HepG2 (cell line): ENCODE results near the gene MAPK9. TPM values are rescaled to one million over a fixed set of nuclear protein-coding genes. Genes with fewer than 3 reads are reported as not detected.

Source experiments
- ATAD3A ChIP-seq: sonication (generic); formaldehyde crosslinking; IDR thresholded peaks from 2 replicates; pipeline ENCODE4 v1.4.0; 2020; ENCODE audit warnings: missing genetic modification reagents
- CCDC6 ChIP-seq: sonication (generic); formaldehyde crosslinking; IDR thresholded peaks from 2 replicates; pipeline ENCODE4 v1.8.1; 2022; ENCODE audit warnings: mild to moderate bottlenecking, missing genetic modification reagents, moderate library complexity
- E2F2 ChIP-seq: sonication (generic); formaldehyde crosslinking; IDR thresholded peaks from 2 replicates; pipeline ENCODE4 v1.4.0; 2020; ENCODE audit warnings: missing genetic modification reagents, borderline replicate concordance
- ISX ChIP-seq: sonication (generic); formaldehyde crosslinking; conservative IDR thresholded peaks from 2 replicates; pipeline ENCODE4 v1.5.0; 2020; ENCODE audit warnings: missing genetic modification reagents
- MYPOP ChIP-seq: sonication (generic); formaldehyde crosslinking; IDR thresholded peaks from 2 replicates; pipeline ENCODE4 v1.8.1; 2023; ENCODE audit warnings: mild to moderate bottlenecking, moderate library complexity, missing genetic modification reagents
- NONO ChIP-seq, 2 experiments: fragments of 450-650 bp in 1 of 2; sonication (generic) in 1 of 2; formaldehyde crosslinking in 1 of 2; IDR thresholded peaks in 1 of 2; conservative IDR thresholded peaks in 1 of 2; 2 replicates each; pipeline versions ENCODE4 v1.6.1 to v1.8.0; 2017 to 2022; ENCODE audit warnings: mild to moderate bottlenecking in 1 of 2, missing genetic modification reagents in 1 of 2, moderate library complexity in 1 of 2
- NR2C2 ChIP-seq: sonication (generic); formaldehyde crosslinking; IDR thresholded peaks from 2 replicates; pipeline ENCODE4 v1.4.0; 2020; ENCODE audit warnings: missing genetic modification reagents, mild to moderate bottlenecking, moderate library complexity, borderline replicate concordance
- PATZ1 ChIP-seq: sonication (generic); formaldehyde crosslinking; IDR thresholded peaks from 2 replicates; pipeline ENCODE4 v1.4.0; 2020; ENCODE audit warnings: missing genetic modification reagents
- PCBP1 ChIP-seq: fragments of 200-400 bp; formaldehyde crosslinking; IDR thresholded peaks from 2 replicates; pipeline ENCODE4 v1.6.1; 2017; ENCODE audit warnings: mild to moderate bottlenecking, low read depth, low read length, borderline replicate concordance
- TAF1 ChIP-seq: sonication (generic); formaldehyde crosslinking; IDR thresholded peaks from 2 replicates; pipeline ENCODE4 v1.4.0; 2020; ENCODE audit warnings: missing genetic modification reagents
- THAP11 ChIP-seq: IDR thresholded peaks from 2 replicates; pipeline ENCODE4 v1.6.1; 2016; ENCODE audit warnings: missing biosample characterization, missing genetic modification reagents
- ZBTB21 ChIP-seq: sonication (generic); formaldehyde crosslinking; IDR thresholded peaks from 2 replicates; pipeline ENCODE4 v1.4.0; 2020; ENCODE audit warnings: missing genetic modification reagents
- ZFX ChIP-seq: sonication (generic); formaldehyde crosslinking; IDR thresholded peaks from 2 replicates; pipeline ENCODE4 v1.4.0; 2020; ENCODE audit warnings: mild to moderate bottlenecking, low read depth, missing genetic modification reagents, moderate library complexity
- ZMYM2 ChIP-seq: sonication (generic); formaldehyde crosslinking; IDR thresholded peaks from 2 replicates; pipeline ENCODE4 v1.8.0; 2022; ENCODE audit warnings: mild to moderate bottlenecking, missing genetic modification reagents
- ZNF546 ChIP-seq: sonication (generic); formaldehyde crosslinking; conservative IDR thresholded peaks from 2 replicates; pipeline ENCODE4 v1.8.1; 2023; ENCODE audit warnings: mild to moderate bottlenecking, missing genetic modification reagents
- ZNF564 ChIP-seq: sonication (generic); formaldehyde crosslinking; IDR thresholded peaks from 2 replicates; pipeline ENCODE4 v1.8.1; 2023; ENCODE audit warnings: mild to moderate bottlenecking, missing genetic modification reagents
- ZNF644 ChIP-seq: IDR thresholded peaks from 2 replicates; pipeline ENCODE4 v1.6.1; 2016; ENCODE audit warnings: low read depth
- ZNF749 ChIP-seq: sonication (generic); formaldehyde crosslinking; IDR thresholded peaks from 2 replicates; pipeline ENCODE4 v1.8.0; 2022; ENCODE audit warnings: mild to moderate bottlenecking, missing genetic modification reagents, moderate library complexity, borderline replicate concordance
- ZNF790 ChIP-seq: sonication (generic); formaldehyde crosslinking; IDR thresholded peaks from 2 replicates; pipeline ENCODE4 v1.8.0; 2022; ENCODE audit warnings: missing genetic modification reagents, mild to moderate bottlenecking, borderline replicate concordance
- ZSCAN21 ChIP-seq: sonication (generic); formaldehyde crosslinking; IDR thresholded peaks from 2 replicates; pipeline ENCODE4 v1.8.0; 2022; ENCODE audit warnings: mild to moderate bottlenecking, missing genetic modification reagents, moderate library complexity, borderline replicate concordance
- polyA plus RNA-seq, 8 experiments: library from polyadenylated mRNA; depleted of rRNA in 3 of 8; stranded (reverse) in 7 of 8; unstranded in 1 of 8; fragments of >200 nt; fragmentation: Illumina TruSeq in 4 of 8; extraction: Trizol in 4 of 8; gene quantifications; 2 replicates each; pipeline versions ENCODE4 v1.2.1 to v1.2.3, GENCODE V29; 2011 to 2016; ENCODE audit warnings: low read depth in 4 of 8, missing spikeins in 1 of 8, mixed read lengths in 1 of 8; ENCODE audit not compliant: insufficient read depth in 1 of 8
- total RNA-seq, 5 experiments: library from RNA; depleted of rRNA; stranded (reverse); fragments of >200 nt; fragmentation: Illumina TruSeq; extraction: Trizol; gene quantifications; 2 replicates each; pipeline ENCODE4 v1.2.3, GENCODE V29; 2016; ENCODE audit warnings: low read depth in 1 of 5
- TF ChIP-seq, protein P1 (sequence below): sonication (generic); formaldehyde crosslinking; IDR thresholded peaks from 2 replicates; pipeline ENCODE4 v1.5.0; 2020; ENCODE audit warnings: mild to moderate bottlenecking, missing genetic modification reagents, moderate library complexity

MAPK9 gene
- total and polyA plus RNA-seq, 2 of the 13 experiments (the other 11 are each of a cell fraction or from before 2014, with no cell fraction given), result 30.1 to 56.1 TPM

DNA sequence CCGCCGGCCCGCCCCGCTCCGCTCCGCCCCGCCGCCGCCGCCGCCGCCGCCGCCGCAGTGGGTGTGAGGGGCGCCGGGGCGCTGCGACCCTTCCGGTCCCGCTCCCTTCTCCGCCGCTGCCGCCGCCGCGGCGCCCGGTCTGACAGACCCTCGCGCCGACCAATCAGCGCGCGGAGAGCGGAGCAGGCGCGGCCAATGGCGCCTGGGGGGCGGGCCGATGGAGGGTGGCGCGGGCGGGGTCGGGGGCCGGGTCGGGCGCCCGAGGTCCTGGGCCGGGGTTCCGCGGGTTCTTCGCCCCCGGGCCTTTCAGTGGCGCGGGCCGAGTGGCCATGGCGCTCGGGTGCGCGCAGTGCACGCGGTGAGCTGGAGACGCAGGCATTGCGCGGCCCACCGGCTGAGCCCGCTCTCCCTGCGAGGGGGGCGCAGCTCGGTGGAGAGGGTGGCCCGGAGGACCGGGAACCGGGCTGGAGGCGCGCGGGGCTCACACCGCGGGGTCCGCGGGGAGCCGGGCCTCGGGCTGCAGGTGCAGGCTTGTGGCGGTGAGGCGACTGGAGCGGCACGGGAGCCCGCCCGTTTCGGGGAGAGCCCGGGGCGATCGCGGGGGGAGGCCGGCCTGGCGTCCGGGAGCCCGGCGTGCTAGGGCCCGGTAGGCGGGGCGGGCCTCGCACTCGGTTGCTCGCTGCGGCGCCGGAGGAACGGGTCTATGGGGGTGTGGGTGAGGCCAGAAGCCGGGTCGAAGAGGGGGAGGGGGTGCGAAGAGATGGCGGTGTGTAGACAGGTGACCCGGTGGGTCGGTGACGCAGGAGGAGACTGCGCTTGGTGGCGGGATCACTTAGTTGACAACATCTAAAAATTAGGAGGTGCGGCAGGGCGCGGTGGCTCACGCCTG is at the start of gene MAPK9 (continued):
- TF ChIP-seq PATZ1 (CRISPR knock-in tag) (peak; percentile 48; the same call in 1 of the 2 replicates), ZFX (CRISPR knock-in tag) (peak; percentile 89), PCBP1 (no peak), E2F2 (CRISPR knock-in tag) (no peak), ATAD3A (CRISPR knock-in tag) (0 out of 2 replicates have a peak, but pooled peaks have one; percentile 14), ZNF564 (CRISPR knock-in tag) (0 out of 2 replicates have a peak, but pooled peaks have one; percentile 43), ZMYM2 (CRISPR knock-in tag) (no peak), ZNF644 (CRISPR knock-in tag) (no peak), THAP11 (CRISPR knock-in tag) (peak; percentile 33; the same call in 1 of the 2 replicates), TAF1 (CRISPR knock-in tag) (peak; percentile 63; the same call in 1 of the 2 replicates), NONO (IDR thresholded peaks at IDR 0.05) (no peak), NONO (CRISPR knock-in tag; conservative IDR thresholded peaks at IDR 0.05) (peak; percentile 74), CCDC6 (CRISPR knock-in tag) (peak; percentile 24; the same call in 1 of the 2 replicates), ZBTB21 (no peak), ZNF790 (CRISPR knock-in tag) (0 out of 2 replicates have a peak, but pooled peaks have one; percentile 43), ZNF546 (CRISPR knock-in tag) (peak; percentile 91), NR2C2 (CRISPR knock-in tag) (peak; percentile 34; the same call in 1 of the 2 replicates), ZSCAN21 (CRISPR knock-in tag) (peak; percentile 49; the same call in 1 of the 2 replicates), MYPOP (CRISPR knock-in tag) (0 out of 2 replicates have a peak, but pooled peaks have one; percentile 14), ZNF749 (CRISPR knock-in tag) (peak; percentile 57; the same call in 1 of the 2 replicates), ISX (CRISPR knock-in tag) (no peak)
- TF ChIP-seq, protein P1, sequence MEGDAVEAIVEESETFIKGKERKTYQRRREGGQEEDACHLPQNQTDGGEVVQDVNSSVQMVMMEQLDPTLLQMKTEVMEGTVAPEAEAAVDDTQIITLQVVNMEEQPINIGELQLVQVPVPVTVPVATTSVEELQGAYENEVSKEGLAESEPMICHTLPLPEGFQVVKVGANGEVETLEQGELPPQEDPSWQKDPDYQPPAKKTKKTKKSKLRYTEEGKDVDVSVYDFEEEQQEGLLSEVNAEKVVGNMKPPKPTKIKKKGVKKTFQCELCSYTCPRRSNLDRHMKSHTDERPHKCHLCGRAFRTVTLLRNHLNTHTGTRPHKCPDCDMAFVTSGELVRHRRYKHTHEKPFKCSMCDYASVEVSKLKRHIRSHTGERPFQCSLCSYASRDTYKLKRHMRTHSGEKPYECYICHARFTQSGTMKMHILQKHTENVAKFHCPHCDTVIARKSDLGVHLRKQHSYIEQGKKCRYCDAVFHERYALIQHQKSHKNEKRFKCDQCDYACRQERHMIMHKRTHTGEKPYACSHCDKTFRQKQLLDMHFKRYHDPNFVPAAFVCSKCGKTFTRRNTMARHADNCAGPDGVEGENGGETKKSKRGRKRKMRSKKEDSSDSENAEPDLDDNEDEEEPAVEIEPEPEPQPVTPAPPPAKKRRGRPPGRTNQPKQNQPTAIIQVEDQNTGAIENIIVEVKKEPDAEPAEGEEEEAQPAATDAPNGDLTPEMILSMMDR (CRISPR knock-in tag), result peak; percentile 7; the same call in 1 of the 2 replicates
